GM06990 (cell line): ENCODE measurements around the gene FLACC1.

Experiments
- DNase-seq: peaks from one replicate; pipeline ENCODE4 v3.0.0-alpha.2; 2011; ENCODE audit not compliant: insufficient read length; ENCODE audit errors: extremely low read depth
- H3K27me3 ChIP-seq: replicated peaks from 2 replicates; pipeline ENCODE4 v1.6.0; 2011; ENCODE audit warnings: low read length; ENCODE audit not compliant: control insufficient read depth, insufficient read depth
- H3K36me3 ChIP-seq: 2 replicates; pipeline ENCODE4 v1.5.1; 2011; ENCODE audit warnings: low read length; ENCODE audit not compliant: control insufficient read depth, insufficient read depth
- H3K4me3 ChIP-seq: replicated peaks from 2 replicates; pipeline ENCODE4 v1.5.1; 2011; ENCODE audit warnings: low read depth, mild to moderate bottlenecking, control low read depth, low read length
- CTCF ChIP-seq: IDR thresholded peaks from 2 replicates; pipeline ENCODE4 v1.5.1; 2011; ENCODE audit warnings: low read length, control low read depth, mild to moderate bottlenecking, inconsistent platforms; ENCODE audit not compliant: insufficient read depth, poor library complexity, severe bottlenecking

FLACC1 gene

GRCh38 chr2:201266629-201267028, 90.5 kb downstream of the FLACC1 start:
- TF ChIP-seq CTCF, result no peak
- DNase-seq, result no peak
- peaks cover 2% of the 10 kb centered on the region for H3K36me3 ChIP-seq
- H3K27me3 ChIP-seq, result no peaks in the 10 kb centered on the region
- H3K4me3 ChIP-seq, result no peak overlapping the region

GRCh38 chr2:201264472-201265173, 92.5 kb downstream of the FLACC1 start:
- H3K27me3 ChIP-seq, result no peaks in the 10 kb centered on the region
- DNase-seq, result no peak
- H3K36me3 ChIP-seq, result peaks cover 2% of the 10 kb centered on the region
- TF ChIP-seq CTCF, result no peak
- no peak overlapping the region for H3K4me3 ChIP-seq

GRCh38 chr2:201263779-201264178, 93.4 kb downstream of the FLACC1 start:
- no peak for DNase-seq
- no peak overlapping the region for H3K4me3 ChIP-seq
- TF ChIP-seq CTCF, result no peak
- H3K36me3 ChIP-seq, result no peaks in the 10 kb centered on the region; the same call in 1 of the 2 replicates
- H3K27me3 ChIP-seq, result no peaks in the 10 kb centered on the region

- no peak for DNase-seq
- no peak for TF ChIP-seq CTCF
- H3K36me3 ChIP-seq, result no peaks in the 10 kb centered on the region; the same call in 1 of the 2 replicates
- no peaks in the 10 kb centered on the region for H3K27me3 ChIP-seq
- no peak overlapping the region for H3K4me3 ChIP-seq
Measured at GRCh38 chr2:201262718-201263117, 94.4 kb downstream of the FLACC1 start.

- Histone ChIP-seq H3K4me3 (no peak overlapping the region), H3K36me3 (no peaks in the 10 kb centered on the region), H3K27me3 (no peaks in the 10 kb centered on the region)
- TF ChIP-seq CTCF, result no peak
- DNase-seq, result no peak
Measured at GRCh38 chr2:201261906-201262305, 95.2 kb downstream of the FLACC1 start.
